ENCODE results near the gene SCAMP1. TPM values are rescaled to one million over a fixed set of nuclear protein-coding genes. Genes with fewer than 3 reads are reported as not detected.

SCAMP1 gene
- polyA plus RNA-seq, 3 donors: 5.4 to 52.4 (median 47.8) TPM

DNA sequence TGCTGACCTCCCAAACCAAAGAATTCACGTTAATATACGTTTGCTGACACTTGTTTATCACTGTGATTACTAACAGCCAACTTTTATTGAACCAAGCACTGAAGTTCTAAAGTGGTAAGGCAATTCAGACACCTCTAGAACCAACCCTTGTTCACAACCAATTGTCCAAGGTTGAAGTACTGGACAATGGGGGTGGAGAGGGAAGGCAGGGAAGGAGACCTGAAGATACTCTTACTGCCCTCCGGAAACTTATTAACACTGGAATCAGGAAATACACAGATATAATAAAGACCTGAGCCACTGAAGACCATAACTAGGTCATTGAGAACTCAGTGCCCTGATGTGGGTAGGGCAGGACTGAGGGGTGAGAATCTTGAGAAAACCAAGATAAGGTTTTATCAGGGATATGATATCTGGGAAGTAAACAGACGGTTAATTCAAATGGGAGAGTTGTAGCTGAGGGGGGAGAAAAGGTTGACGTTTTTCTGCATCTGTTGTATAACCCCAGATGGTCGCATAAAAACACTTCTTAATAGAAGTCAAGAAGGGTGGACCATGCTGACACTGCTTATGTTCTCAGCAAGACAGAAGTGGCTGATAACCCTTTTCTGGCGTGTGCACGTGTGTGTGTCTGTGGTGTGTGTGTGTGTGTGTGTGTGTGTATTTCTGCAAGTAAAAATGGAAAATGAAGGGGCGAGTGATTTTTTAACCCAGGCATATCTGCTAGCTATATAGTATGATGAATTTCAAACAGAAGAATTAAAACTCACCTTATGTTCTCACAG lies 162.3 kb downstream of the SCAMP1 start:
- Mint-ChIP-seq H3K4me1 (peaks cover 26% of the 10 kb centered on the region), H3K36me3 (peaks cover 13 to 26% of the 10 kb centered on the region in 2 donors), H3K9me3 (no peaks in the 10 kb centered on the region), H3K4me3 (no peak overlapping the region), H3K27ac (no peak overlapping the region), H3K27me3 (ENCODE audit: low read depth in 3 of 3) (peaks cover 0 to 3% (median 0%) of the 10 kb centered on the region in 3 donors)
- Histone ChIP-seq H3K36me3 (replicated peaks in 1 of 2; ENCODE audit: control insufficient read depth in 1 of 2, insufficient read depth in 2 of 2, low read length in 2 of 2) (no peaks in the 10 kb centered on the region), H2AFZ (ENCODE audit: insufficient read depth, low read depth, low read length, poor library complexity, severe bottlenecking) (no peak overlapping the region), H3K9ac (ENCODE audit: insufficient read depth, low read length, poor library complexity, severe bottlenecking) (no peak overlapping the region), H3K27ac (ENCODE audit: low read depth in 1 of 2, low read length in 2 of 2) (no peak overlapping the region), H3K4me2 (replicated peaks; ENCODE audit: extremely low read depth, low read length, poor library complexity, severe bottlenecking) (no peak overlapping the region), H3K27me3 (ENCODE audit: control insufficient read depth in 2 of 2, insufficient read depth in 2 of 2, low read length in 2 of 2) (no peaks in the 10 kb centered on the region), H3K4me1 (ENCODE audit: control insufficient read depth in 1 of 2, insufficient read depth in 2 of 2, low read length in 2 of 2) (peaks cover 14 to 18% of the 10 kb centered on the region in 2 donors), H3K4me3 (replicated peaks in 1 of 3; ENCODE audit: low read depth in 2 of 3, low read length in 3 of 3) (no peak overlapping the region), H3K9me3 (replicated peaks in 1 of 2; ENCODE audit: control insufficient read depth in 1 of 2, insufficient read depth in 1 of 2, low read length in 2 of 2) (no peaks in the 10 kb centered on the region), H4K20me1 (ENCODE audit: insufficient read depth, low read length) (no peaks in the 10 kb centered on the region), H3K79me2 (ENCODE audit: insufficient read depth, low read length) (no peaks in the 10 kb centered on the region)
- no peak for DNase-seq
- 95% methylated on average over 7 of the region's 9 CpGs for WGBS (ENCODE audit: insufficient coverage)
- intact Hi-C loops (cut with micrococcal nuclease): no loop called here
- TF ChIP-seq, protein P1, sequence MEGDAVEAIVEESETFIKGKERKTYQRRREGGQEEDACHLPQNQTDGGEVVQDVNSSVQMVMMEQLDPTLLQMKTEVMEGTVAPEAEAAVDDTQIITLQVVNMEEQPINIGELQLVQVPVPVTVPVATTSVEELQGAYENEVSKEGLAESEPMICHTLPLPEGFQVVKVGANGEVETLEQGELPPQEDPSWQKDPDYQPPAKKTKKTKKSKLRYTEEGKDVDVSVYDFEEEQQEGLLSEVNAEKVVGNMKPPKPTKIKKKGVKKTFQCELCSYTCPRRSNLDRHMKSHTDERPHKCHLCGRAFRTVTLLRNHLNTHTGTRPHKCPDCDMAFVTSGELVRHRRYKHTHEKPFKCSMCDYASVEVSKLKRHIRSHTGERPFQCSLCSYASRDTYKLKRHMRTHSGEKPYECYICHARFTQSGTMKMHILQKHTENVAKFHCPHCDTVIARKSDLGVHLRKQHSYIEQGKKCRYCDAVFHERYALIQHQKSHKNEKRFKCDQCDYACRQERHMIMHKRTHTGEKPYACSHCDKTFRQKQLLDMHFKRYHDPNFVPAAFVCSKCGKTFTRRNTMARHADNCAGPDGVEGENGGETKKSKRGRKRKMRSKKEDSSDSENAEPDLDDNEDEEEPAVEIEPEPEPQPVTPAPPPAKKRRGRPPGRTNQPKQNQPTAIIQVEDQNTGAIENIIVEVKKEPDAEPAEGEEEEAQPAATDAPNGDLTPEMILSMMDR (IDR thresholded peaks at IDR 0.05): no peak

DNA sequence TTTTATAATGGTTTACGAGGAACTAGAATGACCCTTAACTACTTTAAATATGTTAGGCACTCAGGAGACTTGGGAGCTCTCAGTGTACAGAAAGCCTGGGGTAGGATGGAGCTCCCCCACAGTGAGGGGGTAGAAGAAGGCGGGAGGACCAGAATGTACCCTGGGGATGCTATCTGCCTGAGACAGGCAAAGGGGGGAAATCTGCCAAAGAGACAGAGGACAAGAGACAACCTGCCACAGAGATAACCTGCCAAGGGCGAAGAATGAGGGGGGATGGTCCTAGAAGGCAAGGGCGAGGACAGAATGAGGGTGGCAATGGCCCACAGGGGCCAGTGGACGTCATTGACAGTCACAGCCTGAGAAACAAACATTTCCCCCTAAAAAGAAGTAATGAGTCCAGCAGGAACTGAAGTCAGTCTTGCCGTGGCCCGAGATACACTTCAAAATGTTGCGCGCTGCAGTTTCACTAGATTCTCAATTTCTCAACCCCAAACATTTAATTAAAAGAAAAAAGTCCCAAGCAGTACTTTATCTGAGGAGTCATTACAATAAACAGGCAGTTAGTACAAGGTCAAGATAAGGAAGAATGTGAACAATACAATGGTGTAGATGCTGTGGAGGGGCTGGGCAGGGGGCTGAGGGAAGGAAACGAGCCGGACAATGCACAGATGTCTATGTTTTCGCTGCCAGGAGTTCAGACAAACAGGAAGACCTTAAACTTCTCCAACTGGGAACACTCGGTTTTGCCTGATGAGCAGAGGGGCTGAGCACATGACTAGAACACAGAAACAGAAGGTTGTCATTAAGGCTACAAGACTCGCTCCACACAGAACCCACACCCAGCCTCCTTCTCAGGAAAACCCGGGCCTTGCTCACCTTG lies 163.1 kb downstream of the SCAMP1 start:
- Histone ChIP-seq H4K20me1 (ENCODE audit: insufficient read depth, low read length) (no peaks in the 10 kb centered on the region), H3K79me2 (ENCODE audit: insufficient read depth, low read length) (no peaks in the 10 kb centered on the region), H3K27ac (ENCODE audit: low read depth in 1 of 2, low read length in 2 of 2) (no peak overlapping the region), H2AFZ (ENCODE audit: insufficient read depth, low read depth, low read length, poor library complexity, severe bottlenecking) (no peak overlapping the region), H3K4me1 (ENCODE audit: control insufficient read depth in 1 of 2, insufficient read depth in 2 of 2, low read length in 2 of 2) (peaks cover 23 to 26% of the 10 kb centered on the region in 2 donors), H3K4me2 (replicated peaks; ENCODE audit: extremely low read depth, low read length, poor library complexity, severe bottlenecking) (no peak overlapping the region), H3K9ac (ENCODE audit: insufficient read depth, low read length, poor library complexity, severe bottlenecking) (no peak overlapping the region), H3K27me3 (ENCODE audit: control insufficient read depth in 2 of 2, insufficient read depth in 2 of 2, low read length in 2 of 2) (no peaks in the 10 kb centered on the region), H3K9me3 (replicated peaks in 1 of 2; ENCODE audit: control insufficient read depth in 1 of 2, insufficient read depth in 1 of 2, low read length in 2 of 2) (no peaks in the 10 kb centered on the region), H3K36me3 (replicated peaks in 1 of 2; ENCODE audit: control insufficient read depth in 1 of 2, insufficient read depth in 2 of 2, low read length in 2 of 2) (no peaks in the 10 kb centered on the region), H3K4me3 (replicated peaks in 1 of 3; ENCODE audit: low read depth in 2 of 3, low read length in 3 of 3) (no peak overlapping the region)
- DNase-seq: no peak
- Mint-ChIP-seq H3K27ac (peak overlapping the region in 1 of 7 donors; percentile 41), H3K4me3 (no peak overlapping the region), H3K9me3 (no peaks in the 10 kb centered on the region), H3K4me1 (peaks cover 35% of the 10 kb centered on the region), H3K27me3 (ENCODE audit: low read depth in 3 of 3) (peaks cover 0 to 3% (median 0%) of the 10 kb centered on the region in 3 donors), H3K36me3 (peaks cover 15 to 29% of the 10 kb centered on the region in 2 donors)
- 90% methylated on average over 5 of the region's 15 CpGs for WGBS (ENCODE audit: insufficient coverage)
- TF ChIP-seq, protein P1 (IDR thresholded peaks at IDR 0.05): no peak
- intact Hi-C loops (cut with micrococcal nuclease): no loop called here

Data from CD14-positive monocyte (primary cell).